ENCODE results near the gene RALY. TPM values are rescaled to one million over a fixed set of nuclear protein-coding genes. Genes with fewer than 3 reads are reported as not detected.

The RALY gene
- total and polyA plus RNA-seq, 10 of the 15 experiments (the other 5 are each of a cell fraction or from before 2014, with no cell fraction given) = 1.2 to 246 (median 137) TPM

GRCh38 chr20:33985830-33986229, 7.9 kb upstream of the RALY start:
- Histone ChIP-seq H3K9ac (ENCODE audit: control insufficient read depth, insufficient read depth, low read length) (no peak overlapping the region), H3K27me3 (replicated peaks in 1 of 2; ENCODE audit: control insufficient read depth in 2 of 2, insufficient read depth in 2 of 2, low read length in 1 of 2) (no peaks in the 10 kb centered on the region), H3K79me2 (ENCODE audit: control insufficient read depth, insufficient read depth, low read length) (no peaks in the 10 kb centered on the region), H4K20me1 (ENCODE audit: control insufficient read depth, insufficient read depth) (peaks cover 3% of the 10 kb centered on the region; the same call in 1 of the 2 replicates), H2AFZ (ENCODE audit: control insufficient read depth, low read depth, low read length) (no peak overlapping the region), H3K9me3 (replicated peaks; ENCODE audit: control insufficient read depth, insufficient read depth, low read length) (no peaks in the 10 kb centered on the region), H3K4me3 (no peak overlapping the region), H3K36me3 (ENCODE audit: control insufficient read depth in 2 of 2, insufficient read depth in 2 of 2, low read length in 1 of 2) (no peaks in the 10 kb centered on the region), H3K4me2 (ENCODE audit: control insufficient read depth, insufficient read depth) (no peak overlapping the region), H3K4me1 (ENCODE audit: control insufficient read depth, insufficient read depth, low read length) (no peaks in the 10 kb centered on the region; the same call in 1 of the 2 replicates), H3K27ac (ENCODE audit: control insufficient read depth, insufficient read depth) (no peak overlapping the region)
- CTCF ChIA-PET = interaction anchor here (0.9 to 1.3 kb wide), 2 partner anchors 47 to 123 kb away, joined by 3 to 4 read pairs; no protein-coding TSS in a partner anchor
- intact Hi-C loops (cut with micrococcal nuclease; ENCODE audit: unreplicated experiment) (no loop called here), in situ Hi-C loops (cut with MboI) (no loop called here)
- no peak for DNase-seq (ENCODE audit: low read depth, low spot score)
- RAD21 ChIA-PET (ENCODE audit: unreplicated experiment) = no interaction called here
- POLR2A ChIA-PET = interaction anchor here (0.5 kb wide), 1 partner anchor 28 kb away, joined by 4 read pairs; no protein-coding TSS in a partner anchor
- SMC1A ChIA-PET (ENCODE audit: uncharacterized antibody, unreplicated experiment) = interaction anchor here (0.7 to 1.8 kb wide), 2 partner anchors 37 to 51 kb away, joined by 4 read pairs; no protein-coding TSS in a partner anchor
- no TSS peak for BruUV-seq (replicated peaks)
- no peak for FAIRE-seq
- 50% methylated on average over 2 of the region's 2 CpGs for WGBS (ENCODE audit: insufficient coverage, insufficient replicate concordance, low lambda C conversion rate, missing lambda C conversion rate)
- ATAC-seq = no peak
- TF ChIP-seq TCF7 (IDR thresholded peaks at IDR 0.05; ENCODE audit: borderline replicate concordance) = no peak
- TF ChIP-seq TARDBP (IDR thresholded peaks at IDR 0.05; ENCODE audit: borderline replicate concordance) = no peak
- no peak for TF ChIP-seq SRF (IDR thresholded peaks at IDR 0.05; ENCODE audit: low read depth in 2 of 2, low read length in 2 of 2)
- no peak for TF ChIP-seq NKRF (conservative IDR thresholded peaks at IDR 0.05)
- no peak for TF ChIP-seq SPI1 (IDR thresholded peaks at IDR 0.05; ENCODE audit: borderline replicate concordance, insufficient read depth, low read depth, low read length)
- no peak for TF ChIP-seq RELB (IDR thresholded peaks at IDR 0.05; ENCODE audit: low read depth)
- no peak for TF ChIP-seq GATAD2B (conservative IDR thresholded peaks at IDR 0.05; ENCODE audit: low read depth)
- no peak for TF ChIP-seq RFX5 (IDR thresholded peaks at IDR 0.05; ENCODE audit: low read depth, low read length)
- no peak for TF ChIP-seq CBFB (IDR thresholded peaks at IDR 0.05; ENCODE audit: low read depth)
- TF ChIP-seq CBX3 (IDR thresholded peaks at IDR 0.05; ENCODE audit: borderline replicate concordance, low read depth) = no peak
- no peak for TF ChIP-seq USF2 (IDR thresholded peaks at IDR 0.05; ENCODE audit: borderline replicate concordance, low read depth, low read length)
- TF ChIP-seq IKZF1 (conservative IDR thresholded peaks at IDR 0.05) = no peak
- TF ChIP-seq IKZF2 (IDR thresholded peaks at IDR 0.05) = no peak
- no peak for TF ChIP-seq ZNF217 (IDR thresholded peaks at IDR 0.05)
- no peak for TF ChIP-seq PRDM15 (CRISPR knock-in tag; IDR thresholded peaks at IDR 0.05)
- no peak for TF ChIP-seq EZH2 (IDR thresholded peaks at IDR 0.05; ENCODE audit: borderline replicate concordance, control insufficient read depth, low read depth, low read length)

Data from GM12878 (cell line).